GM12865 (cell line): ENCODE results near the gene RASSF8.

Experiments used
- DNase-seq: peaks from one replicate; pipeline ENCODE4 v3.0.0; 2010; ENCODE audit warnings: low read depth
- H3K4me3 ChIP-seq: 2 replicates; pipeline ENCODE4 v1.5.1; 2011; ENCODE audit warnings: mild to moderate bottlenecking, low read depth, low read length, control low read depth
- CTCF ChIP-seq: IDR thresholded peaks from 2 replicates; pipeline ENCODE4 v1.5.1; 2011; ENCODE audit warnings: low read length, control low read depth, low read depth, inconsistent platforms; ENCODE audit not compliant: insufficient read depth; ENCODE audit errors: missing control alignments

Gene RASSF8

GRCh38 chr12:26102953-26103352 lies 144.5 kb downstream of the RASSF8 start:
- TF ChIP-seq CTCF = no peak
- no peak for DNase-seq
- no peak overlapping the region for H3K4me3 ChIP-seq

- TF ChIP-seq CTCF = no peak
- H3K4me3 ChIP-seq = no peak overlapping the region
- DNase-seq = no peak
Observed at GRCh38 chr12:26106347-26106746, 147.9 kb downstream of the RASSF8 start.

GRCh38 chr12:26108915-26109314 lies 150.4 kb downstream of the RASSF8 start:
- TF ChIP-seq CTCF = no peak
- H3K4me3 ChIP-seq = no peak overlapping the region
- DNase-seq = no peak

GRCh38 chr12:26109343-26109881 lies 150.9 kb downstream of the RASSF8 start:
- no peak for TF ChIP-seq CTCF
- DNase-seq = no peak
- H3K4me3 ChIP-seq = no peak overlapping the region

- no peak overlapping the region for H3K4me3 ChIP-seq
- no peak for DNase-seq
- TF ChIP-seq CTCF = no peak
Observed at GRCh38 chr12:26112232-26112631, 153.8 kb downstream of the RASSF8 start.

DNA sequence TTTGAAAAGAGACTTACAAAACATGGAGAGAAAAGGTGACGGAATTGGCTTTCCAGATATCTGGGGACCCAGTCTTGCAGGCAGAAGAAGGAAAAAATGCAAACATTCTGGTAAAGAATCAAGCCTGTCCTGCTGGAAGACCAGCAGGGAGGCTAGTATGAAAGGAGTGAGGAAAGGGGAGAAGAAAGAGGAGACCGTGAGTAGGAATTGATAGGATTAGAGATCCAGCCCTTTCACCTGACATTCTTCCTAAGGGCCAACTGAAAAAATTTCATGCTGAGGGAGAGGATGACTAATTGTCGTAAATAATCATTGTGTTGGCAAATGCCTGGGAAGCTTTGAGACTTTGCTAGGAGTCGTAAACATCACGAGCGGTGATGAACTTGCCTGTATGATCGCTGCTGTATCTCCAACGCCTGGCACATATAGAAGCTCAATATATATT lies 154.2 kb downstream of the RASSF8 start:
- no peak for TF ChIP-seq CTCF
- no peak for DNase-seq
- H3K4me3 ChIP-seq = no peak overlapping the region

DNA sequence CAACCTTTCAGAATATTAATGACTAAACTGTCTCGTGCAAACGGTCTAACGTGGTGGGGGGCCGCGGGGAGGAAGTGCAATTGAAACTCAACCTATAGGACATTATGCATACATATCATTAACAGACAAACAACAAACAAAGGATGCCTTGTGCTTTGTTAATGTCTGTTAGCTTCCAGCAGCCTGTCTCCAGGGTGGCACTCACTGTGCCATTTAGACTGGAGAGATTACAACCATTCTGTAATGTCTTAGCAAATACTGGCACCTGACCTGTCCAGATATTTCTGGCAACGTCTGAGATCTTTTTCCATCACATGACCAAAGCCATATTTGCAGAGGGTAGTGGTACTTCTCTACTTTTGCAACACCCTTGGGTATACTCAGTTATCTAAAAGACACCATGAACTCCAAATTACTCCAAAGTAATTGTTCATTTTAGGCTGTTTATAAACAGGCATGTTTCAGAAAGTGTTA lies 154.7 kb downstream of the RASSF8 start:
- no peak for TF ChIP-seq CTCF
- no peak for DNase-seq
- no peak overlapping the region; the same call in 1 of the 2 replicates for H3K4me3 ChIP-seq
